DND-41 (cell line): ENCODE results near the gene PAPPA.

ENCODE experiments used
- ATAC-seq: fragments of 200-7000 bp; cut with Tn5 transposase; 3 replicates; pipeline ENCODE4 v1.9.1; 2021; ENCODE audit warnings: low read depth; ENCODE audit not compliant: insufficient read depth
- DNase-seq: peaks from one replicate; pipeline ENCODE4 v3.0.0-alpha.2; 2020
- H2AFZ ChIP-seq: 2 replicates; pipeline ENCODE4 v1.6.0; 2012; ENCODE audit warnings: low read depth, low read length
- H3K27ac ChIP-seq: 2 replicates; pipeline ENCODE4 v1.5.1; 2012; ENCODE audit warnings: low read length, inconsistent platforms
- H3K27me3 ChIP-seq: fragments of 200-600 bp; sonication (generic); 2 replicates; pipeline ENCODE4 v1.6.0; 2012; ENCODE audit warnings: low read length, mild to moderate bottlenecking, inconsistent platforms; ENCODE audit not compliant: insufficient read depth, poor library complexity
- H3K36me3 ChIP-seq: 2 replicates; pipeline ENCODE4 v1.5.1; 2012; ENCODE audit warnings: low read length, inconsistent platforms; ENCODE audit not compliant: insufficient read depth
- H3K4me1 ChIP-seq: 2 replicates; pipeline ENCODE4 v1.5.1; 2012; ENCODE audit warnings: mild to moderate bottlenecking, low read length; ENCODE audit not compliant: insufficient read depth
- H3K4me2 ChIP-seq: 2 replicates; pipeline ENCODE4 v1.6.0; 2012; ENCODE audit warnings: mild to moderate bottlenecking, moderate library complexity, low read length, inconsistent platforms; ENCODE audit not compliant: insufficient read depth
- H3K4me3 ChIP-seq, 2 experiments: fragments of 200-600 bp in 1 of 2; shearing (Covaris generic) in 1 of 2; 2 replicates each; pipeline ENCODE4 v1.5.1; 2012 to 2016; ENCODE audit warnings: inconsistent platforms in 2 of 2, low read length in 2 of 2, mild to moderate bottlenecking in 2 of 2, low read depth in 1 of 2, moderate library complexity in 1 of 2
- H3K79me2 ChIP-seq: 2 replicates; pipeline ENCODE4 v1.6.0; 2012; ENCODE audit warnings: low read length, inconsistent platforms; ENCODE audit not compliant: insufficient read depth
- H3K9ac ChIP-seq: 2 replicates; pipeline ENCODE4 v1.6.0; 2012; ENCODE audit warnings: low read depth, mild to moderate bottlenecking, inconsistent platforms, low read length, moderate library complexity
- H3K9me3 ChIP-seq: 2 replicates; pipeline ENCODE4 v1.5.1; 2012; ENCODE audit warnings: low read length, moderate library complexity, mild to moderate bottlenecking, inconsistent platforms; ENCODE audit not compliant: insufficient read depth, severe bottlenecking
- H4K20me1 ChIP-seq: 2 replicates; pipeline ENCODE4 v1.6.0; 2012; ENCODE audit warnings: low read length; ENCODE audit not compliant: insufficient read depth
- EZH2 ChIP-seq: IDR thresholded peaks from 3 replicates; pipeline ENCODE4 v1.6.1; 2012; ENCODE audit warnings: borderline replicate concordance, low read depth, mild to moderate bottlenecking, moderate library complexity, low read length, inconsistent platforms; ENCODE audit not compliant: severe bottlenecking
- TF ChIP-seq, protein P1 (sequence below): IDR thresholded peaks from 2 replicates; pipeline ENCODE4 v1.5.1; 2012; ENCODE audit warnings: borderline replicate concordance, low read length, moderate library complexity, mild to moderate bottlenecking; ENCODE audit not compliant: poor library complexity, severe bottlenecking; ENCODE audit errors: extremely low read depth

PAPPA gene

DNA sequence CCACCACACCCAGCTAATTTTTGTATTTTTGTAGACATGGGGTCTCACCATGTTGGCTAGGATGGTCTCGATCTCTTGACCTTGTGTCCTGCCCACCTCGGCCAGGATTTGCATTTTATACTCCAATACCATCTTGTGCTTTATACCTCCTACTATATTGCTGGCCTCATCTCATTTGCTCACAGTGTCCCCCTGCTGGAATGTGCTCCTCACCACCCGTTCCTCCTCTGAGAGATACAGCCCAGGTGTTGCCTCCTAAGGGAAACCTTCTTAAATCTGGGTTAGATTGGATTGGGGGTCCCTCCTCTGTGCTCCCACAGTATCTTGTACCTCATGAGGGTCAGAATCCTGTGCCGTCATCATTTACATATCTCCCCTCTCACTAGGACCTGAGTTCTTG is 131.7 kb downstream of the PAPPA start:
- Histone ChIP-seq H3K4me3 (no peak overlapping the region), H3K36me3 (no peaks in the 10 kb centered on the region), H4K20me1 (no peaks in the 10 kb centered on the region), H3K4me1 (no peaks in the 10 kb centered on the region), H2AFZ (no peak overlapping the region), H3K79me2 (no peaks in the 10 kb centered on the region), H3K9ac (no peak overlapping the region), H3K27ac (no peak overlapping the region), H3K4me2 (no peak overlapping the region), H3K27me3 (peaks cover 5% of the 10 kb centered on the region), H3K9me3 (no peaks in the 10 kb centered on the region)
- TF ChIP-seq, protein P1, sequence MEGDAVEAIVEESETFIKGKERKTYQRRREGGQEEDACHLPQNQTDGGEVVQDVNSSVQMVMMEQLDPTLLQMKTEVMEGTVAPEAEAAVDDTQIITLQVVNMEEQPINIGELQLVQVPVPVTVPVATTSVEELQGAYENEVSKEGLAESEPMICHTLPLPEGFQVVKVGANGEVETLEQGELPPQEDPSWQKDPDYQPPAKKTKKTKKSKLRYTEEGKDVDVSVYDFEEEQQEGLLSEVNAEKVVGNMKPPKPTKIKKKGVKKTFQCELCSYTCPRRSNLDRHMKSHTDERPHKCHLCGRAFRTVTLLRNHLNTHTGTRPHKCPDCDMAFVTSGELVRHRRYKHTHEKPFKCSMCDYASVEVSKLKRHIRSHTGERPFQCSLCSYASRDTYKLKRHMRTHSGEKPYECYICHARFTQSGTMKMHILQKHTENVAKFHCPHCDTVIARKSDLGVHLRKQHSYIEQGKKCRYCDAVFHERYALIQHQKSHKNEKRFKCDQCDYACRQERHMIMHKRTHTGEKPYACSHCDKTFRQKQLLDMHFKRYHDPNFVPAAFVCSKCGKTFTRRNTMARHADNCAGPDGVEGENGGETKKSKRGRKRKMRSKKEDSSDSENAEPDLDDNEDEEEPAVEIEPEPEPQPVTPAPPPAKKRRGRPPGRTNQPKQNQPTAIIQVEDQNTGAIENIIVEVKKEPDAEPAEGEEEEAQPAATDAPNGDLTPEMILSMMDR, result no peak
- no peak for TF ChIP-seq EZH2
- ATAC-seq (no peak), DNase-seq (no peak)

GRCh38 chr9:116286297-116286696 is 132.7 kb downstream of the PAPPA start:
- Histone ChIP-seq H3K9ac (no peak overlapping the region), H3K36me3 (no peaks in the 10 kb centered on the region), H3K4me2 (no peak overlapping the region), H3K9me3 (no peaks in the 10 kb centered on the region), H3K4me1 (no peaks in the 10 kb centered on the region), H3K27ac (no peak overlapping the region), H3K27me3 (no peaks in the 10 kb centered on the region), H3K4me3 (no peak overlapping the region), H2AFZ (no peak overlapping the region), H3K79me2 (no peaks in the 10 kb centered on the region), H4K20me1 (no peaks in the 10 kb centered on the region)
- no peak for TF ChIP-seq EZH2
- TF ChIP-seq, protein P1, result no peak
- ATAC-seq (no peak), DNase-seq (no peak)

- Histone ChIP-seq H3K27ac (no peak overlapping the region), H3K36me3 (no peaks in the 10 kb centered on the region), H4K20me1 (no peaks in the 10 kb centered on the region), H3K79me2 (no peaks in the 10 kb centered on the region), H3K4me2 (no peak overlapping the region), H3K4me3 (no peak overlapping the region), H3K27me3 (no peaks in the 10 kb centered on the region), H3K9me3 (no peaks in the 10 kb centered on the region), H2AFZ (no peak overlapping the region), H3K4me1 (no peaks in the 10 kb centered on the region), H3K9ac (no peak overlapping the region)
- TF ChIP-seq EZH2, result no peak
- TF ChIP-seq, protein P1, result no peak
- ATAC-seq, result no peak
- no peak for DNase-seq
Observed at GRCh38 chr9:116287721-116288120, 134.1 kb downstream of the PAPPA start.

- DNase-seq (no peak), ATAC-seq (no peak)
- Histone ChIP-seq H3K36me3 (no peaks in the 10 kb centered on the region), H3K9ac (no peak overlapping the region), H3K4me1 (no peaks in the 10 kb centered on the region), H2AFZ (no peak overlapping the region), H3K9me3 (no peaks in the 10 kb centered on the region), H3K4me2 (no peak overlapping the region), H3K27me3 (no peaks in the 10 kb centered on the region), H3K79me2 (no peaks in the 10 kb centered on the region), H3K27ac (no peak overlapping the region), H3K4me3 (no peak overlapping the region), H4K20me1 (no peaks in the 10 kb centered on the region)
- TF ChIP-seq, protein P1, result no peak
- TF ChIP-seq EZH2, result no peak
Observed at GRCh38 chr9:116288658-116289057, 135.1 kb downstream of the PAPPA start.
